SK-N-MC (cell line): ENCODE measurements around the gene KIAA0825.

ENCODE experiments used
- EZH2 ChIP-seq: fragments of 200-600 bp; sonication (generic); IDR thresholded peaks from one replicate; pipeline ENCODE4 v1.6.1; 2017; ENCODE audit warnings: antibody characterized with exemption
- FOXP2 ChIP-seq: optimal IDR thresholded peaks from 2 replicates; pipeline ENCODE3; 2011; ENCODE audit warnings: mild to moderate bottlenecking, moderate library complexity; ENCODE audit not compliant: insufficient read depth; ENCODE audit errors: extremely low read length, control extremely low read depth
- POLR2AphosphoS5 ChIP-seq: IDR thresholded peaks from 2 replicates; pipeline ENCODE4 v1.6.1; 2012; ENCODE audit warnings: mild to moderate bottlenecking, low read depth, low read length, borderline replicate concordance

DNA sequence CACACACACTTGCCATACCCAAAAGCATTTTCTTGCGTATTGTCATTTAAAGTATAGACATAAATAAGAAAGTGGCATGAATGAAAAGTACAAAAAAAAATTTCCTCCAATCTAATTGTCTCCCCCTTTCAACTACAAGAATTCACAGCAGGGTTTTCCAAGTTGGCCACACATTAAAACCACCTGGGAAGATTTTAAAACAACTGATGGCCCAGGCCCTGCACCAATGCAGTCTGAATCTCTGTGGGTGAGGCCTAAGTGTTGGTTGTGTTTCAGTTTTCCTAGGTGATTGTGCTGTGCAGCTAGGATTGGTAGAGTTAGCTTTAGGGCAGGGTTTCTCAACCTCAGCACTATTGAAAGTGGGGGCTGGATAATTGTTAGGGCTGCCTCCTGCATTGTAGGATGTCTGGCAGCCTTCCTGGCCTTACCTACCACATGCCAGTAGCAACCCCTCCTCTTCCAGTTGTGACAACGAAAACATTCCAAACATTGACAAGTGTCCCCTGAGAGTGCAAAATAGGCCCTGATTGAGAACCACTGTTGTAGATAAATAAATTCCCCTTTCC, 337.1 kb downstream of the KIAA0825 start:
- TF ChIP-seq POLR2AphosphoS5 (no peak), EZH2 (no peak), FOXP2 (no peak)
